OCI-M2 (cell line): Measurements from ENCODE around the gene SDF4.

ENCODE experiments used
- DNase-seq: peaks from one replicate; lab custom pipeline; 2025; ENCODE audit not compliant: unreplicated experiment; lab: John Stamatoyannopoulos, UW

The SDF4 gene

GRCh38 chr1:1242461-1243265, 10.9 kb upstream of the SDF4 start:
- DNase-seq, result no peak

- no peak for DNase-seq
Observed at GRCh38 chr1:1241588-1242219, 9.9 kb upstream of the SDF4 start.

GRCh38 chr1:1240822-1241587, 9.2 kb upstream of the SDF4 start:
- no peak for DNase-seq

GRCh38 chr1:1240348-1240732, 8.5 kb upstream of the SDF4 start:
- no peak for DNase-seq

GRCh38 chr1:1239614-1240347, 8.0 kb upstream of the SDF4 start:
- no peak for DNase-seq

GRCh38 chr1:1239227-1239613, 7.4 kb upstream of the SDF4 start:
- DNase-seq, result no peak

- no peak for DNase-seq
Observed at GRCh38 chr1:1238702-1239178, 6.9 kb upstream of the SDF4 start.

GRCh38 chr1:1237874-1238701, 6.3 kb upstream of the SDF4 start:
- DNase-seq, result no peak

- no peak for DNase-seq
Observed at GRCh38 chr1:1236945-1237873, 5.4 kb upstream of the SDF4 start.

- DNase-seq, result no peak
Observed at GRCh38 chr1:1236176-1236763, 4.5 kb upstream of the SDF4 start.

- no peak for DNase-seq
Observed at GRCh38 chr1:1235016-1235744, 3.4 kb upstream of the SDF4 start.

GRCh38 chr1:1234180-1234808, 2.5 kb upstream of the SDF4 start:
- no peak for DNase-seq

- no peak for DNase-seq
Observed at GRCh38 chr1:1233567-1233892, 1.7 kb upstream of the SDF4 start.

- no peak for DNase-seq
Observed at GRCh38 chr1:1232796-1233566, 1.2 kb upstream of the SDF4 start.

- no peak for DNase-seq
Observed at GRCh38 chr1:1232208-1232795, 501 bp upstream of the SDF4 start, which contains the start of gene B3GALT6. Gene B3GALT6, plus strand, starts transcription at chr1:1232237. Its CDS starts 42 bp downstream, at chr1:1232279.

GRCh38 chr1:1230656-1231399, 973 bp downstream of the SDF4 start:
- DNase-seq, result no peak
